Suppressor macrophage (primary cell): Measurements from ENCODE around the gene RGS9.
"Not testable (repeated sequence)": the region's sequence is repeated elsewhere in the genome, so short reads cannot be mapped to it uniquely, and the experiment has no call there.

Source experiments
- DNase-seq, 4 experiments: peaks; one replicate each; pipeline ENCODE4 v3.0.0-alpha.2; 2020 to 2022

Gene RGS9

DNA sequence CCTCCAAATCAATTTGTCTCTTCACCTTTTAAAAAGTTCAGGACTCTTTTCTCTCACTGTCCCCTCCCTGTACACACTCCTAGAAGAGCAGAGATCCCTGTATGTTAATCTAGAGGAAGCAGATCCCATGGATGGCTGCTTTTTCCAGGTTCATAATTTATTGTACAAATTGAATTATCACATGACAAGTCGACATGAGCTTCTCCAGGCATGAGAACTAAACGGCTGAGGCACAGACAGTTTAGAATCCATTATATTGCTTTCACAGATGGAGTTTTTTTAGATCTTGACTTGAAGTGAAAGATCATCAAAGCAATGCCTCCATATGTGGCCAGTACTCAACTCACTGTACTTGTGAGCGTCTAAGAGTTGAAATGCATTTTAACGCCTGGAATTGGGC lies 47.9 kb downstream of the RGS9 start:
- DNase-seq = no peak

DNA sequence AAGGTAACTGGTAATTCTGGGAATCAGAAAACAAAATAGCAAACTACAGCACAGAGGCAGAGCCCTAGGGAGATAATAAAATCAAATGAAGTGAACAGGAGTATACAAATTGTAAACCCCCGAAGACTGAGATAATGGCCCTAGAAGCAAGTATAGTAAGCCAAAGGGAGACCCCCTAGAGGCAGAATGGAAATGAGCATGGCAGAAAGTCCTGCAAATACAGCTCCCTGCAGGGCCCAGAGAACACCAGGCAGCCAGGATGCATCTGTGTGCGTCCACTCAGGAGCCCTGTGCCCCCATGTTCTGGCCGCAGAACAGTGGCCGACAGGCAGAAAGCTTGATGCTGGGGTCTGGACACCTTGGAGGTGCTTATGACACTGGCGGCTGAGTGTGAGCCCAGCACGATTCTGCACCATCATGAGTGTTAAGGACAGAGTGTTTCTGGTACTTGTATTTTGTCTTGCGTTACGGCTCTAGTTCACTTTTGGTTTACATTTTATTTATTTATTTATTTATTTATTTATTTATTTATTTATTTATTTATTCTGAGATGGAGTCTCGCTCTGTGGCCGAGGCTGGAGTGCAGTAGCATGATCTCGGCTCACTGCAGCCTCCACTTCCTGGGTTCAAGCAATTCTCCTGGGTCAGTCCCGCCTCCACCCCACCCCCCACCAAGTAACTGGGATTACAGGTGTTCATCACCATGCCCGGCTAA lies 48.7 kb downstream of the RGS9 start:
- DNase-seq = no peak

DNA sequence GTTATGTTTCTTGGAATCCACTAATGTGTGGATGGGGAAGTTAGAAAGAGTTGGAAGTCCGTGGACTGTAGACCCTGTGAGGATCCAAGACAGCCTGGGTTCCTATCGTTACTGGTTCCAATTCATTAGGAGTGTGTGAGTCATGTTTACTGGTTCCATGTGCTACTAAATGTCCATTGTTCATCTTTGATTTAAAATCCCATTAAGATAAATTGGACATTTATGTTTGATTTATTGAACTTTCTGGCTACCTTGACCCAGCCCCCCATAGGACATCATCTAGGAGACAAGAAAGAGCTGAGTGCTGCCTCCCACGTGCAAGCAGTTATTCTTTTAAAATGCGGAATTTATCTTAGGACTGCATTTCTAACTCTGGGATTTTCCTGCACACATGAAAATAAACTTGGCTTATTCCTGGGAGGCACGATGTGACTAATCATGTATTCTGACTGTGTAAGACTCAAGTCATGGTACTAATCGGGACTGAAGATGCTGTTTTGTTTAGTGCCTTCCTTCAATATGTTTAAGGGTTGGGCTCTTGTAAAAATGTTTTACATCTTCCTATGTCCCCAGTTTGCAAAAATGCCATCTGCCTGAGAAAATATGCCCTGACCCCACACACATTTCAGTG lies 53.4 kb downstream of the RGS9 start:
- DNase-seq = no peak

DNA sequence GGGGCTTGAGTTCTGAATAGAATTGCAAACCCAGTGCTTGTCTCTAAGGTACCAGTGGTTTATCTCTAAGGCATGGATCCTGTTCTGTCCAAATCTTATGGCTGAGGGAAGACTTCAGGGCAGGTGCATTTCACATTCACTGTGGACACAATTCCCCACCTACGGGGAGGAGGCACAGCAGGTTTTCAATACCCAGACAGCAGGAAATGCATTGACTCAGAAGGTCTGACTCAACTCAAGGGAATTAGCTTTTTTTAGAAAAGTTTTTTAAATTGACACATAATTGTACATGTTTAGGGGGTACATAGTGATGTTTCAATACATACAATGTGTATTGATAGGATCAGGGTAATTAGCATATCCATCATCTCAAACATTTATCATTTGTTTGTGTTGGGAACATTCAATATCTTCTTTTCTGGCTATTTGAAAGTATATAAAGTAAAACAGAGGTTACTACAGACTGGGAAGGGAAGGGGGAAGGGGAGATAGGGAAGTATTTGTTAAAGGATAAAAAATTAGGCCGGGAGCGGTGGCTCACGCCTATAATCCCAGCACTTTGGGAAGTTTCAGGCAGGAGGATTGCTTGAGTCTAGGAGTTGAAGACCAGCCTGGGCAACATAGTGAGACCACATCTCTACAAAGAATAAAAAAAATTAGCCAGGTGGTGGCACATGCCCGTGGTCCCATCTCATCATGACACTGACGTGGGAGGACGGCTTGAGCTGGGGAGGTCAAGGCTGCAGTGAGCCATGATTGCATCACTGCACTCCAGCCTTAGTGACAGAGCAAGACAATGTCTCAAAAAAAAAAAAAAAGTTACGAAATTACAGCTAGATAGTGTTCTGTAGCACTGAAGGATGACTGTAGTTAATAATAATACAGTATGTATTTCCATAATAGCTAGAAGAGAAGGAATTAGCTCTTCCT lies 54.9 kb downstream of the RGS9 start:
- DNase-seq = peak in 3 of 4 experiments; percentile 15 to 39 (median 21)

DNA sequence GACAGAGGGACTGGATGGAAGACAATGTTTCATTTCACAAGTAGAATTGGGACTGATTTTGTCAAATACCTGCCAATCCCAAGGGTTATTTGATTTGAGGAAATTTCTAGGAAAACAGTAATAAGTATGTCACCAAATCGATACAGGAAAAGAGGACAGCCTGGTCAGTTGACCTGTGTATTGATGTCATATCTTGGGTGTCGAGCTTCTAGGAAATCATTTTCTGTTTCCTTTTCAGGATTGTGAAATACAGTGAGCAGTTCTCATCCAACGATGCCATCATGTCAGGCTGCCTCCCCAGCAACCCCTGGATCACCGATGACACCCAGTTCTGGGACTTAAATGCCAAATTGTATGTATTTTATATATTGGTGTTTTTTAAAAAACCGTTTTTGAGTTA lies 56.1 kb downstream of the RGS9 start:
- peak; percentile 17 to 61 (median 36) for DNase-seq

DNA sequence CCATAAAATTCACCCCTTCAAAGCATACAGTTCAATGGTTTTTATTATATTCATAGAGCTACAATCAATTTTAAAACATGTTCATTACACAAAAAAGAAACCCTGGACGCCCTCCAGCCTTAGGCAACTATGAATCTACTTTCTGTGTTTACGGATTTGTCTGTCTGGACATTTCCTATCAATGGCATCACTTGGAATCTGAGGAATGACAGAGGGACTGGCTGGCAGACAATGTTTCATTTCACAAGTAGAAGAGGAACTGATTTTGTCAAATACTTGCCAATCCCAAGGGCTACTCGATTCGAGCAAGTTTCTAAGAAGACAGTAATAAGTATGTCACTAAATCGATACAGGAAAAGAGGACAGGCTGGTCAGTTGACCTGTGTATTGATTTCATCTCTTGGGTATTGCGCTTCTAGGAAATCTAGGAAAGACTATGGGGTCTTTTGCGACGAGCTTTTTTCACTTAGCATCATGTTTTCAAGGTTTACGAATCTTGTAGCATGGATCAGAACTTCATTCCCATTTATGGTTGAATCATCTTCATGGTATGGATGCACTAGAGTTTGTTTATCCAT lies 56.6 kb downstream of the RGS9 start:
- DNase-seq = no peak

DNA sequence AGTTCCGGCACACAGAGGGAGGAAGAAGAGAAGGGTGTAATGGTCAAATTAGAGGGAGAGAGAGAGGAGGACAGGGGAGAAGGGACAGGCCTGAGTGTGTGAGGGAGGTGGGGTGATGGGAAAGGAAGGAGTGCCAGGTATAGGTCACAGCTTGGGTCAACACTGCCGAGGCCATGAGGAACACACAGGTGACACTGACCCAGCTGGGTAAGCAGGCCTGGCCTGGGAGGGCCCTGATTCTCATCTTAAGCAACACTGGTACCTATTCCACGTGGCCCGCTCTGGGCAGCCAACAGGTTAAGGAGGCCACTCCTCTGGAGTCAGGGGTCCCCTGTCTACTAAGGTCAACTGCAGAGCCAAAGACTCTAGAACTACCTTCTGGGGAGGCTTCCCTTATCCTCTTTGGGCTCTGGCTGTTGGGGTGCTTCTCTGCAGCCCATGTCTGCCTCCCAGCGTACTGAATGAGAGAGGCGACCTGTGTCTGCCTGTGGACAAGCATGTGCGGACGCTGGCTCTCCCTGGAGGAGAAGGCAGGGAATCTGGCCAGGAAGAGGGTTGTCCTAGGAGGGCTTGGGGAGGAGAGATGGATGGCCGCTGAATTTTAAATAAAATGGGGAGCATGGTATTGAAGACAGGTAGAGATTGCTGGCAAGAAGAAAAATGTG lies 57.6 kb downstream of the RGS9 start:
- no peak for DNase-seq

DNA sequence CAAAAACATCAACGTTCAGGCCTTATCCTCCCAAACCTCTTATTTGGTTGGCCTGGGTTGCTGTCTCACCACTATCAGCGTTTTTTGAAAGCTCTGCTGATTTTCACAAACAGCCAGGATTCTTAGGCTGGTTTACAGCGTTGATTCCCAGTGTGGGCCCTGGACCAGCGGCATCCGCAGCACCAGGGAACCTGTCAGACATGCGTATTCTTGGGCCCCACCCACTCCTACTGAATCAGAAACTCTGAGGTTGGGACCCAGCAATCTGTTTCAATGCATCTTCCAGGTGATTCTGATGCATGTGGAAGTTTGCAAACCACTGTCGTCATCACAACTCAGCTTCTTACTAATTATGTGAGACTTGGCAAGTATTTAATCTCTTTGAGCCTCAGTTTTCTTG lies 58.5 kb downstream of the RGS9 start:
- no peak for DNase-seq

DNA sequence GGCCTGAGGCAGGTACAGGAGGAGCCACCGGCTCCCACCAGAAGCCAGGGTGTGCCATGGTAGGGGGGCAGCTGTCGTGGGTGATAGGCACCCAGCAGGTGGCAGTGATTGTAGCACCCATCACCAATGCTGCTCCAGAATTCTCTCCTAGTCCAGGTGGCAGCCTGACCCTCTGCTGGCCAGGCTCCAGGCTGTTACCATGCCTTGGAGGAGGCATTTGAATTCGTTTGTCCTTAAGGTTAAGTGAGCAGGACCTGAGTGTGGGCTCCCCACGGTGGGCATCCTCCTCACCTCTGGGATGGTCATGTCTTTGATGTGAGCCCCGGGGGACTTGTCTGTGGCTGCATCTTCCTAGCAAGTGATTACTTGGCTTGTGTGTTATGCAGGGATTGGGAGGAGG lies 59.4 kb downstream of the RGS9 start:
- no peak for DNase-seq

DNA sequence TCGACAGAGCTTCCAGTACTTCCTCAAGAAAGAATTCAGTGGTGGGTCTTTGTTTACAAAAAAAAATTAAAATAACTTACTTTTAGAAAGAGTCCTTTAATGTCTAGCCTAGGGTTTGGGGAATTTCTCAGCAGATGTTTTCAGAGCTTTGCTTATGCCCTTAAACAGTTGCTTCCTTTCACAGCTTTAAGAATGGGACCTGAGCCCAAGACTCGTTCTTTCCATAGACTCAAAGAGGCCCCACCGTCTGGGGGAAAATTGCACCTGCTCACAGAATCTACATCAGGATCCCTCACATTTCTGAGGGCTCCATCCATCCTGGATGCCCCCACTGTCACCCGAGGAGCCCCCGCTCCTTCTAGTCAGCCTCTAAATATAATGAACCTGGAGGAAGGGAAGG lies 60.0 kb downstream of the RGS9 start:
- no peak for DNase-seq

DNA sequence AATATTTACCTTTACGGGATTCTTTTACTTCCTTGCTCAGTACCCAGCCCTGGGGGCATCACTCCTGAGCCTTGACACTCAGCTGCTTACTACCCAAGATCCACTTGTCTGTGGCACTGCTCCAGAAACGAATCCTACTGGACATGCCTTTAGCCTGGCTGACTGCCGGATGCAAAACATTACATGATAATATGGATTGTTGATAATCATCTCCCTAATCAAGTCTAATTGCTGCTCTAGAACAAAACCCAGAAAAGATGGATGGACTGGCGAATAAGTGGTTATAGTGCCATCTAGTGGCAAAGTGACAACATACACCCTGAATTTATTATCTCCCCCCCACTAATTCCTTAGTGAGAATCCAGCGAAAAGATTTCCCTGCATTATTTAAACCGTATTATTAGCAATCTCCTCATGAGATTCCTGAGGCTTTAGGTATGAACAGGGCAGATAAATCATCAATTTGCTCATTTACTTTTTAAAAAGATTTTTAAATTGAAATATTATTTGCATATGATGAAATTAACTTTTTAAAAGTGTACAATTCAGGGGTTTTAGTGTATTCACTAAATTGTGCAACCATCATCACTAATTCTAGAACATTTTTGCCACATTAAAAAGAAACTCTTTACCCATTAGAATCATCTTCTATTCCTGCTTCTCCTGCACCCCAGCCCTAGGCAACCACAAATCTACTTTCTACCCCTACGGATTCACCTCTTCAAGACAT lies 61.6 kb downstream of the RGS9 start:
- peak; percentile 43 to 82 (median 62) for DNase-seq

DNA sequence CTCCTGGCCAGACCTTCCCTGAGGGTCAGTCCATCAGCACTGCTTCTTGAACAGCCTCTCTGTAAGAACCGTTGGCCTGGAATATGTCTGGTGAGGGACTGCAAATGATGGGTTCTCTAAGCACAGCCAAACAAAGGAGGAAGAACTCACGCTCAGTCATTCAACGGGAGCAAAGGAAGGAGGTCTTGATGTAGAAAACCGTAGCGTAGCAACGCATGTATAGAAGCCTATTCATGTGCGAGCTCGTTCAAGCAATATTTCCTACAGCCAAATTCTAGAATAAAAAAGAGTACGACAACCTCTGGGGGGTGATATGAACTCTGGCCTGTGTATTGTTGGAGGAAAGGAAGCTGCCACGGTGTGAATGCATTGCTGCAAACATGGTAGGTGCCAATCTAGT lies 64.2 kb downstream of the RGS9 start:
- no peak for DNase-seq

DNA sequence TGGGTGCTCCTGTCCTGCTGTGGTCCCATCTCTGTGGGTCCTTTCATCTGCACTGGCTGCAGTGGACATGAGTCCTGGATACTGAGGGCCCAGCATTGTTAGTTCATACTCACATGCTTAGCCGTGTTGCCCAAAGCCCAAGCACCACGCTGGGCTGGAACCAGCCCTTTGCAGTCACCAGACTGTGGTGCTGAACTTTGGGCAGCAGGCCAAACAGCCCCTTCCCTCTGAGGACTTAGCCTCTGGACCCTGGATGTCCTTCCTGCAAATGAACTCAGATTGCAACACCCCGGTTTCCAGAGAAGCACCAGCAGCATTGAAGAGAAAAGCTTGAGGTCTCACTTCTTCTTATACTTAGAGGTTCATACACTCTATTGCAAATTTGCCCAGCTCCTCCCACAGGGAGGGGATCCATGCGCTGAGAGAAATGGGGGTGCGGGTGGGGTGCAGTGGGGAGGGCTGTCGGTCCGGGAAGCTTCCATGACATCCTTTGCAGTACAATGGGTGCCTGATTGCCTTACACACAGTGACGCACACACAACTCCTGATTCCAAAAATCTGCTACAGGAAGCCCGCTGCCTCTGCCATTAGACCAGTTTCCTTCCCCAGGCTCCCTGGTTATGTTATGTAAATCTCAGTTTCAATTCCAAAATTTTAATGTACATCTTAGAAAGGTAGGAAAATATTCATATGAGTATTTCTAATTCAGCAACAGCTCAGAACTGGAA lies 65.8 kb downstream of the RGS9 start:
- peak; percentile 62 to 79 (median 72) for DNase-seq

DNA sequence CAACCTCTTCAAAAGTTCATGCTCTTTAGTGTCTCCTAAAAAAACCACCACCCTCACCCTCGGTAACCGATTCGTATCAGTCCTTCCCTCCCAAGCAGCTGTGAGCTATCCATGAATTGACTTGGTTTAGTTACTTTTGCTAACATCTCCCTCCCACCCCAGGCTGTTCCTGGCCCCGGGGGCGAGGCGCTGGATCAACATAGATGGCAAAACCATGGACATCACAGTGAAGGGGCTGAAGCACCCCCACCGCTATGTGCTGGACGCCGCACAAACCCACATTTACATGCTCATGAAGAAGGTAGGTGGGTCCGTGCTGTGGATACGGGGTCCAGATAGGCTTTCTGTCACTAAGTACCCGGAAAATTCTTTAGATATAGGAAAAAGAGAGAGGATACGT lies 66.8 kb downstream of the RGS9 start:
- DNase-seq = no peak

DNA sequence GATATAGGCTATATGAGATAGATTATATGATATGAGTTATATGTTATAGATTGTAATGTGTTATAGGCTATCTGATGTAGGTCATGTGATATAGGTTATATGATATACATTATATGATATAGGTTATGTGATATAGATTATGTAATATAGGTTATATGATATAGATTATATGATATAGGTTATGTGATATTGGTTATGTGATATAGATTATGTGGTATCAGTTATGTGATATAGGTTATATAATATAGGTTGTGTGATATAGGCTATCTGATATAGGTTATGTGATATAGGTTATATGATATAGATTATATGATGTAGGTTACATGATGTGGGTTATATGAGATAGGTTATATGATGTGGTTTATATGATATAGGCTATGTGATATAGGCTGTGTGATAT lies 68.5 kb downstream of the RGS9 start:
- no peak for DNase-seq

DNA sequence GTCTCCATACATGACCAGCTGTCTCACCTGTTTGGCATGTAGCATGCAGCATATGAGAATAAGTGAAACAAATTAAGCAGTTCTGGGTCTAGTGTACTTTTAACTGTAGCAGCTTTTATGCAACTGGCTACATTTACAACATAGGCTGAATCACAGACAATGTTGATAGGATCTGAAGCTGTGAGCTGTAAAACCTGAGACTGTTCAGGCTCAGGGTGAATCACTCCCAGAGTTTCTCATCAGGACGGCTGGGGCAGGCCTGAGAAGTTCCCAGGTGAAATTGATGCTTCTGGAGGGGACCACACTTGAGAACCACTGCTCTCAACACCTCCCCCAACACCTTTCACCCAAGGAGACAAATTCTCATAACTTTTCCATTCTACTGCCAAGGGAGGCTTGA lies 70.3 kb downstream of the RGS9 start:
- not testable (repeated sequence) for DNase-seq

DNA sequence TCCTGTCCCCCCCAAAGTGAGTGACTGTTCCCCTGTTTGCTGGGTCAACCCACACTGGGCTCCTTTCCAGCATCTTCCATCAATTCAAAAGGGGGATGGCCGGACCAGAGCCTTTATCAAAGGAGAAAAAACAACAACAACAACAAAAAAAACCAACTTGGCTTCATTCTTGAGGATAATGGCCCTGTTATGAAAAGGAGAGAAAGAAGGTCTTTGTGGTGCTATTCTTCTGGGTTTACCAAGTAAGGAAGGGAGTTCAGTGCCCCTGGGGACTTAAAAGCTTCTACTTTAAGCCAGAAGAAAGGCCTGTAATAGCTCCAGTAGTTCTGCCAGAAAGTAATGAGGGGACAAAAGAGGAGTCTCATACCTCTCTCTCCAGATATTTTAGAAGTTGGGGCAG lies 71.5 kb downstream of the RGS9 start:
- DNase-seq = no peak

DNA sequence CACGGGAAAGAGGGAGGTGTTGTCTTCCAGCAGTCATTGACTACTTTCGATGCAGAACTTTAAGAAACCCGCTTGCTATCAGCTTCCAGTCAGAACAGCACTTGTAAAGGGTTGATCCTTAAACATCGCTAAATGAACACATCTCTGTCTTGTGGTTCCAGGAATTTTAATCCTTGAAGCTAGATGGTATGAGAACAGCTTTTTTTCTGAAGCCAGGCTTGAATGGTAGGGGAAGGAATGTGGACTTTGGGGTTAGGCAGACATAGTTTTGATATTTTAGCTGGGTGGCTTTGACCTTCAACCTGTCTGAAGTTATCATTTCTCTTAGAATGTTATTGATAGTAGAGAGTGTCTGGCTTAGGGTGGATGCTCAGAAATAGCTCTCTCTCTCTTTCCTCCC lies 81.1 kb downstream of the RGS9 start:
- DNase-seq = no peak

DNA sequence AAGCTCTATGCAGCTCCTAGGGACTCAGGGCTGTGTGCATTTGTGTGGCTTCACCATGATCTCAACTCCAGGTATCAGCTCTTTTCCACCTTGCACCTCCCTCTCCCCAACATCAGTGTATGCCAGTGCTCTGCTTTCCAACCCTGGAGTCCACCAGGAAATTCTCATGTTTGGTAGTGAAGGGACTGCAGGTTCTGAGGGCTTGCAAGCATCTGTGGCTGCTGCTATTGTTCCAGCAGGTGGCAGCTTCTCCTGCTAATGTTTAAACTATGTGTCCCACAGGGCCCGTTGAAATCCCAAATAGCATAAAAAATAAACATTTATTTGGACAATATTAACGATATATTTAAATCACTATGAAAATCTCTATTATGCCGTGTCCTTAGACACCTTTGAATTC lies 82.0 kb downstream of the RGS9 start:
- no peak for DNase-seq

DNA sequence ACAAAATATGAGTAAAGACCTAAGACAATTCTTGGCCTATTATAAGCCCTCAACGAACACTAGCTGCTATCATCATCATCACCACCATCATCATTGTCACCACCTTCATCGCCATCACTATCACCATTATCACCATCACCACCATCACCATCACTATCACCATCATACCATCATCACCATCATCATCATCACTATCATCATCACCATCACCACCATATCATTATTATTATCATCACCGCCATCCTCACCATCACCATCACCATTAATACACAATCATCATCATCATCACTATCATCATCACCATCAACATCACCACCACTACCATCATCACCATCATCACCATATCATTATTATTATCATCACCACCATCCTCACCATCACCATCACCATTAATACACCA lies 82.5 kb downstream of the RGS9 start:
- DNase-seq = no peak

DNA sequence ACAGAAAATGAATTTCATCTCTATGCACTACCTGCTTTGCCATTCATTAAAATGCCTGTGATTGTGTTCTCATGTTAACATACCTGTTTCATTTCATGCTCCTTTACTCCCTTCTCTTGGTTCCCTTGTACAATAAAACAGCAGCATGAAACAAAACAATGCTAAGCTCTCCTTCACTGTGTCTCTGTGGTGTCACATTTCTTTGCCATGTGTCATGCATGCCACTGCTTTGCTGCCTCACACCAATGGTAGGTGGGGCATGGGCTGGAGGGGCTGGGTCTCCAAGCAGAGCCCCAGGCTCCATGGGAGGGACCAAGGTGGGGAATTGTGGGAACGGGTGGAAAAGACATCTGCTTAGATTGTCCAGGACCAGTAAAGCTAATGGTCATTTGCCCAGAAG lies 83.6 kb downstream of the RGS9 start:
- no peak for DNase-seq
